Ureter (tissue), 1 donor: ENCODE data around the gene NRDE2. TPM values are rescaled to one million over a fixed set of nuclear protein-coding genes. Genes with fewer than 3 reads are reported as not detected.
A peak's percentile ranks its signal among the peaks of the same experiment; 100 is the strongest.

Source experiments
- DNase-seq: peaks from one replicate; pipeline ENCODE4 v3.0.0-alpha.2; 2020; ENCODE audit warnings: low spot score
- total RNA-seq: library from RNA; stranded (reverse); gene quantifications from one replicate; pipeline ENCODE4 v1.2.4, GENCODE V29; 2023
- donor health status: DM: yes; HTN: yes; CAD: no.

NRDE2 gene, protein sequence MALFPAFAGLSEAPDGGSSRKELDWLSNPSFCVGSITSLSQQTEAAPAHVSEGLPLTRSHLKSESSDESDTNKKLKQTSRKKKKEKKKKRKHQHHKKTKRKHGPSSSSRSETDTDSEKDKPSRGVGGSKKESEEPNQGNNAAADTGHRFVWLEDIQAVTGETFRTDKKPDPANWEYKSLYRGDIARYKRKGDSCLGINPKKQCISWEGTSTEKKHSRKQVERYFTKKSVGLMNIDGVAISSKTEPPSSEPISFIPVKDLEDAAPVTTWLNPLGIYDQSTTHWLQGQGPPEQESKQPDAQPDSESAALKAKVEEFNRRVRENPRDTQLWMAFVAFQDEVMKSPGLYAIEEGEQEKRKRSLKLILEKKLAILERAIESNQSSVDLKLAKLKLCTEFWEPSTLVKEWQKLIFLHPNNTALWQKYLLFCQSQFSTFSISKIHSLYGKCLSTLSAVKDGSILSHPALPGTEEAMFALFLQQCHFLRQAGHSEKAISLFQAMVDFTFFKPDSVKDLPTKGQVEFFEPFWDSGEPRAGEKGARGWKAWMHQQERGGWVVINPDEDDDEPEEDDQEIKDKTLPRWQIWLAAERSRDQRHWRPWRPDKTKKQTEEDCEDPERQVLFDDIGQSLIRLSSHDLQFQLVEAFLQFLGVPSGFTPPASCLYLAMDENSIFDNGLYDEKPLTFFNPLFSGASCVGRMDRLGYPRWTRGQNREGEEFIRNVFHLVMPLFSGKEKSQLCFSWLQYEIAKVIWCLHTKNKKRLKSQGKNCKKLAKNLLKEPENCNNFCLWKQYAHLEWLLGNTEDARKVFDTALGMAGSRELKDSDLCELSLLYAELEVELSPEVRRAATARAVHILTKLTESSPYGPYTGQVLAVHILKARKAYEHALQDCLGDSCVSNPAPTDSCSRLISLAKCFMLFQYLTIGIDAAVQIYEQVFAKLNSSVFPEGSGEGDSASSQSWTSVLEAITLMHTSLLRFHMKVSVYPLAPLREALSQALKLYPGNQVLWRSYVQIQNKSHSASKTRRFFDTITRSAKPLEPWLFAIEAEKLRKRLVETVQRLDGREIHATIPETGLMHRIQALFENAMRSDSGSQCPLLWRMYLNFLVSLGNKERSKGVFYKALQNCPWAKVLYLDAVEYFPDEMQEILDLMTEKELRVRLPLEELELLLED
- total RNA-seq = 38.0 TPM

DNA sequence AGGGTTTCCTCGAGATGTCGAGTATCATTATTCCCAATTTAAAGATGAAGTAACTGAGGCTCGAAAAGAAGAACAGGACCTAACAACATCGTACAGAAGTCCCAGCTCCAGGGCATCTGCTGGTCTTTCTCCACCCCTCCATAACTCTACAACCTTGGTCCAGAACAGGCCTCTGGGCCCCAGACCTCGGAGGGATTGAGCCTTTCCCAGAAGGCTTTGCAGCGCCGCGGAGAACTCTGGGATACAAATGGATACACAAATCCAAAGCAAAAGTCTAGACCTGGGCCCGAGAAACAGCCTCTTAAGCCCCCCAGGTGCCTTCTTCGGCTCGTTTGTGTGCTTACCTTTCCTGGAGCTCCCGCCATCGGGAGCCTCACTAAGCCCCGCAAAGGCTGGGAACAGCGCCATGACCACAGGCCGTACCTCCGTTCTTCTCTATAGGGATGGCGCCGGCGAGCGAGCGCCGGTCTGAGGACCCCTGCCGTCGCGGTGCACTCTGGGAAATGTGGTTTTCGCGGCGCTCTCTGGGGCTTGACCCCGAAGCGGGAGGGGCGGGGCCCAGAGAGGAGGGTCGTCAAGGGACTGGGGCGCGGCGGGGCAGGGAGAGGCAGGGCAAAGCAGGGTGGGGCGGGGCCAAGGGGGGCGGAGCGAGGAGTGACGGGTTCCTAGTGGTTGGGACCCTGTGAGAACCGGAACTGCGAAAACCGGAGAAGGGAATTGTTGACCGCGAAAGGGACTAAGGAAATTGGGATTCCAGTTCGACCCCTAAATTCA, at the start of gene NRDE2:
Gene NRDE2, minus strand, starts transcription at position 445 of the 774 bp plus-strand sequence. Its CDS starts 37 bp downstream, at position 408.
- DNase-seq = peak; percentile 100

- no peak for DNase-seq
Measured at GRCh38 chr14:90381011-90381786, 49.5 kb upstream of the NRDE2 start.

DNA sequence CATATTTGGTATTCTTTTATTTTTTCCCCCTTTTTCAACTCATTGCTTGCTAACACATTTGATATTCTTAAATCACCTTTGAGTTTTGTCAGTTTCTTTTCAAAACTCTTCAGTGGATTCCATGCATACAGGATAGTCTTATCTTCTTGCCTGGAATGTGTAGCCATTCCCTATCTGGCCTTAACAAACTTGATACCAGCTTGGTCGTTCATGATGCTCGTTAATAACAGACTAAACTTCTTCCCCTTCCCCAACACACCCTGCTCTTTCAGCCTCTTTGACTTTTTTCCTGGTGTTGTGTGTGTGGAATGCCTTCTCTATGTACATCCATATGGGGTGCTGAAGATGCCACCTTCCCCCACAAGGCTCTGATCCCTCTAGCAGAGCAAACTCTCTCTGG, 47.4 kb upstream of the NRDE2 start:
- DNase-seq = no peak

DNA sequence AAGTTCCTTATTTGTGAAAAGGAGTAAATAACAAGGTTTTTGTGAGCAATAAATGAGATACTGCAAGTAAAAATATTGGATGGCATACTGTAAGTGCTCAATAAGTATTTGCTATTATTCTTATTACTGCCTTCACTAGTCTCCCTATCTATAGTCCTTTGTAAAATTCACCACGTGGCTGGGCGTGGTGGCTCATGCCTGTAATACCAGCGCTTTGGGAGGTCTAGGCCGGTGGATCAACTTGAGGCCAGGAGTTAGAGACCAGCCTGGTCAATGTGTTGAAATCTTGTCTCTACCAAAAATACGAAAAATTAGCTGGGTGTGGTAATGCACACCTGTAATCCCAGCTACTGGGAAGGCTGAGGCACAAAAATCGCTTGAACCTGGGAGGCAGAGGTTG, 46.5 kb upstream of the NRDE2 start:
- DNase-seq = no peak

DNA sequence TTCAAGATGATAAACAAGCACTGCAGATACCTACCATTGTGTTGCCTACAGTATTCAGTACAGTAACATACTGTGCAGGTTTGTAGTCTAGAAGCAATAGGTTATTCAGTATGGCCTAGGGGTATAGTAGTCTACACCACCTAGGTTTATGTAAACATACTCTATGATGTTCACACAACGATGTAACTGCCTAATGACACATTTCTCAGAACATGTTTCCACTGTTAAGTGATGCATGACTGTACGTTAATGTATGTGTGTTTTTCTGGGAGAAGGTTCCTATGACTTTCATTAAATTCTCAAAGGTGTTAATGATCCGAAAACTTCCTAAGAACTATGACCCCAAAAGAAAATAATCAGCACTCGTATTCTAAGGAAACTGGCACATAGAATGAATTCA, 44.2 kb upstream of the NRDE2 start:
- no peak for DNase-seq

GRCh38 chr14:90374813-90375212, 43.1 kb upstream of the NRDE2 start:
- DNase-seq = no peak

DNA sequence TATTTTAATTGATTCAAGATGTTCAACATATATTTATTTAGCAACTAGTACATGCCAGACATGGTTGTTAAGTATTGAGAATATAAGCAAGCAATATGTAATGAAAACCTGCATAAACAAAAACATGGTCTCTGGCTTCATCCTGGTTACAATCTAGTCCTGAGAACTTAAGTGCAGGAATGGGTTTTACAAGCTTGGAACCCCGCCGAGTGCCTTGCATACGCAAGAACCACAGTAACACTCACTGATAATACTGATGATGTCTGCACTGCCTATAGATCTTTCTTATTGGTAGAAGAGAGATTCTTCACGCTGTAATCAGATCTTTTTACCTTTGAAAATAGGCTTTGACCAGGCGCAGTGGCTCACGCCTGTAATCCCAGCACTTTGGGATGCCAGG, 42.1 kb upstream of the NRDE2 start:
- DNase-seq = no peak

GRCh38 chr14:90368946-90369721, 37.4 kb upstream of the NRDE2 start:
- no peak for DNase-seq

GRCh38 chr14:90362558-90362896, 30.8 kb upstream of the NRDE2 start:
- DNase-seq = no peak

DNA sequence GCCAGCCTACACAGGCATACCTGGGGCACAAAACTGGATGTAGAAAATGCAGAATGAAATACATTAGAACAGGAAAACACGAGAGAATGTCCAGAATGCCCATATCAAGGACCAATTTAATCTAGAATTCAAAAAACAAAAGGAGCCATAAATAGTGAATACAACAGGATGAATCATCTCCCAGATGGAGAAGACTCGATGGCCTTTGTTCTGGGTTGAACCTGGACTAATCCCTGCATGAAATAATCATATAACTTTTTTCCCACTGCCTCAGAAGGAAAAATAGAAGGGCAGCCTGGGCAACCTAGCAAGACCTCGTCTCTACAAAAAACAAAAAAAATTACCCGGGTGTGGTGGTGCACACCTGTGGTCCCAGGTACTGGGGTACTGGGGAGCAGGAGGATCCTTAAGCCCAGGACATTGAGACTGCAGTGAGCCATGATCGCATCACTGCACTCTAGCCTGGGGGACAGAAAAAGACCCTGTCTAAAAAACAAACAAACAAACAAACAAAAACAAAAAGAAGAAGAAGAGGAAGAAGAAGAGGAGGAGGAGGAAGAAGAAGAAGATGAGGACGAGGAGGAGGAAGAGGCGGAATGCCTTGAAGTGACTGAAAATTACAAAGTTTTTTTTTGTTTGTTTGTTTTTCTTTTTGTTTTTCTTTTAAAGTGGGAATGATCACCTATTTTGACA, 30.3 kb upstream of the NRDE2 start:
- DNase-seq = no peak

DNA sequence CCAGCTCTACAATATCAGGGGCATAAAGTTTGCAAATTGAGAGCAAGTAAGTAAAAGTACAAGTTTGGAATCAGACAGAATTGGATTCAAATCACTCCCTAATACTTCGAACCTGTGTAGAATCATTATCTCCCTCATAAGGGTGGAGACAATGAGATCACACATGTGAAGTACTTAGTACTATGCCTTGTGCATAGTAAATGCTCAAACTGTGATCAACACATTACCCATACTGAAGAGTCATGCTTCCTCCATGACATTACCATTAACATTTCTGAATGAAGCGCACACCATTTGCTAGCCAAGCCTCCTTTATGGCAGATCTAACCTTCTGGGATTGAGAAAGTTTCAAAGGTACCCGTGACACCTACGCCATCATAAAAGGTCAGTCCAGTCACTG, 26.6 kb upstream of the NRDE2 start:
- no peak for DNase-seq

DNA sequence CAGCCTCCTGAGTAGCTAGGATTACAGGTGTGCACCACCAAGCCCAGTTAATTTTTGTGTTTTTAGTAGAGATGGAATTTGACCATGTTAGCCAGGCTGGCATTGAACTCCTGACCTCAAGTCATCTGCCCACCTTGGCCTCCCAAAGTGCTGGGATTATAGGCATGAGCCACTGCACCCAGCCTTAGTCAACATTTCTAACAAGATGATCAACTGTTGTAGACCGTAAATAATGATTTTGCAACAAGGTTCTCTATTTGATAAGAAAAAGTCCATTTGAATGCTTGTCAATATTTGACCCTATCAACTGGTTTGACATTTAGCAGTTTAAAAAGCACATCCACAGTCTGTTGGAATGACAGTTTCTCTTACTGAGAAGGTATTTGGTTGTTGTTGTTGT, 25.2 kb upstream of the NRDE2 start:
- DNase-seq = no peak

DNA sequence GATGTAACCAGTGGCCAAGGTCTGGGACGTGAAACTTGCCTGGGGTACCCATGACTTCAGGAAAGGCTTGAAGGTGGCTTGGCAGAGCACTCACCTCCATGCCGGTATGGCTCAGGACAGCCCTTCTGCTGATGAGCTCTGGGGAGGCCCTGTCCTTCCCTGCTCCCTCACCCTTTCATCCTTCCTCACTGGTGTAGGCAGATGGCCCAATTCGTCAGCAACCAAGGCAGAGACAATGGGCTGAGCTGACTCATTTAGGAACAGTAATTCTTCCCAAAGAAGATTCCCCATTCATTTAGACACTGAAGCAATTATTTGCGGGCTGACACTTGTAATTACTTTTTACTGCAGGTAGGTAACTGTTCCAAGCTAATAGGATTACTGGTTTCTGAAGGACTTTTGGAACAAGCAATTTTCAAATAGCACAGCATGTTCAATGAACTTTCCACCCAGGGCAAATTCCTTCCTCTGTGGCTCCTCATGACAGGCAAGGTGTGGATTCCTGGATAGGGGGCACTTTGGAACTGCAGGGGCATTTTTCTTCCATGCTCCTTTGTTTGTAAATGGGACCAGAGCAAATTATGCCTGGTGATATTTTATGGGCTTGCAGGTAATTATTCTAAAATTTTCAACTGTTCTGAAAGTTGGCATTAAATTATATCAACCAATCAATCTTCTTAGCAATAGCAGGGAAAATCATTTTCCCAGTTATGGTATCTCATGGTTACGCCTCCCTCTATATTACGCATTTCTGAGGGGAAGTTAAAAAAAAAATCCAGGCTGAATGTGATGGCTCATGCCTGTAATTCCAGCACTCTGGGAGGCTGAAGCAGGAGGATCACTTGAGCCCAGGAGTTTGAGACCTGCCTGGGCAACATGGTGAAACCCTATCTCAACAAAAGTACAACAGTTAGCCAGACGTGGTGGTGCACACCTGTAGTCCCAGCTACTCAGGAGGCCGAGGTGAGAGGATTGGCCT, 24.1 kb upstream of the NRDE2 start:
- no peak for DNase-seq

DNA sequence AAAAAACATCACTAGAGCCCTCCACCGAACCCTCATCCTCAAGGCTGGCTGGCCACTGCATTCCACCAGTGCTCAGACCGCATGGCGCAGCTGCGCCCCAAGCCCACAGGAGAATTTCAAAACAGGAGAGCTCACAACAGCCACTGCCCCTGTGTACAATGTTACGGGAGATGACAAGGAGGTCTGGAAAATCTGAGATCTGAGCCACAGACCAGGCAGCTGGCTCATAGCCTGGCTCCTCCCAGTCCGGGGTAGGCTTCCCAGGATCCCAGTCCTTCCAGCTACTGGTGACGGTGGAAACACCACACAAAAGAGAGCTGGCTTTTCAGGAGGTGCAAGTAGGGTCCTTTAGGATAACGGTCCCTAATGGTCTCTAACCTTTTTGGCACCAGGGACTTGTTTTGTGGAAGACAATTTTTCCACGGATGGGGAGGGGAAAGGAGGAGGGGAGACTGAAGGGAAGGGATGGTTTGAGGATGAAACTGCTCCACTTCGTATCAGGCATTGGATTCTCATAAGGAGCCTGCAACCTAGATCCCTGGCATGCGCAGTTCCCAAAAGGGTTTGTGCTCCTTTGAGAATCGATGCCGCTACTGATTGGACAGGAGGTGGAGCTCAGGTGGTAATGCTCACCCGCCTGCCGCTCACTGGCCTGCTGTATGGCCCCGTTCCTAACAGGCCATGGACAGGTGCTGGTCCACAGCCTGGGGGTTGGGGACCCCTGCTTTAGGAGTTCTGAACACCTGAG, 23.0 kb upstream of the NRDE2 start:
- DNase-seq = no peak

- no peak for DNase-seq
Measured at GRCh38 chr14:90349739-90350138, 18.0 kb upstream of the NRDE2 start.

GRCh38 chr14:90348270-90348669, 16.5 kb upstream of the NRDE2 start:
- no peak for DNase-seq

DNA sequence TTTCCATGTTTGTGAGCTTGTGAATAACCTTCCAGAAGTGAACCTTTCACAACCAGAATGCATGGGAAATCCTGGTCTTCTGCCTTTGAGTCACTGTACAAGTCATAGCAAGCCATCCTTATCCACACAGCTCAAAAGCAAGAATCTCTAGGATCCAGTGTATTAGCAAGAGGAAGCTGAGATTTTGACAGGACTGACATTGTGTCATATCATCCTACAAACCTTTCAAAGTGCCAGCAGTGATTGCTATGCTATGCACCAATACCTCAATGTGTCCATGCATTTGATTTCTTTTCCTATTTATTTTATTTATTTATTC, 13.5 kb upstream of the NRDE2 start:
- no peak for DNase-seq
